IMR-90 (cell line): ENCODE results near the gene IRF4. TPM values are rescaled to one million over a fixed set of nuclear protein-coding genes. Genes with fewer than 3 reads are reported as not detected.

Experiments used
- ATAC-seq: fragments of 200-7000 bp; cut with Tn5 transposase; 2 replicates; pipeline ENCODE4 v1.9.1; 2020; ENCODE audit warnings: low read depth, mild to moderate bottlenecking, moderate library complexity
- BruUV-seq: library from RNA; stranded (reverse); fragments of 400-500 nt; replicated peaks from 2 replicates; lab custom pipeline; 2021; lab: Mats Ljungman, UMichigan
- CTCF ChIA-PET: fragments of 300-600 bp; formaldehyde crosslinking; extraction: SDS; loops from one replicate; lab custom pipeline; 2021; ENCODE audit warnings: antibody characterized with exemption; lab: Yijun Ruan, JAX
- POLR2A ChIA-PET: fragments of 300-600 bp; sonication (Branson Sonifier 250); formaldehyde crosslinking; loops from one replicate; lab custom pipeline; 2022; ENCODE audit warnings: antibody characterized with exemption; ENCODE audit not compliant: unreplicated experiment; lab: Charles Lee
- DNase-seq: peaks from one replicate; pipeline ENCODE4 v3.0.0; 2013
- H2AFZ ChIP-seq: replicated peaks from 2 replicates; pipeline ENCODE3; 2013; ENCODE audit warnings: low read length, mild to moderate bottlenecking; ENCODE audit not compliant: poor library complexity
- H2AK5ac ChIP-seq: 2 replicates; pipeline ENCODE4 v1.6.1; 2013; ENCODE audit warnings: low read depth, low read length, inconsistent platforms
- H2AK9ac ChIP-seq: replicated peaks from 2 replicates; pipeline ENCODE3; 2013; ENCODE audit warnings: mild to moderate bottlenecking, low read depth, low read length, moderate library complexity; ENCODE audit not compliant: poor library complexity
- H2BK120ac ChIP-seq: 2 replicates; pipeline ENCODE4 v1.6.1; 2013; ENCODE audit warnings: low read depth, low read length, inconsistent platforms
- H2BK15ac ChIP-seq: 3 replicates; pipeline ENCODE4 v1.6.1; 2013; ENCODE audit warnings: low read depth, low read length, inconsistent platforms
- H2BK20ac ChIP-seq: 2 replicates; pipeline ENCODE4 v1.6.1; 2013; ENCODE audit warnings: low read depth, mild to moderate bottlenecking, inconsistent platforms, low read length, moderate library complexity
- H2BK5ac ChIP-seq: 2 replicates; pipeline ENCODE4 v1.6.1; 2013; ENCODE audit warnings: mild to moderate bottlenecking, low read depth, low read length, inconsistent platforms; ENCODE audit not compliant: poor library complexity, severe bottlenecking
- H3K14ac ChIP-seq: replicated peaks from 2 replicates; pipeline ENCODE4 v1.6.1; 2013; ENCODE audit warnings: low read depth, low read length, inconsistent platforms
- H3K18ac ChIP-seq: 2 replicates; pipeline ENCODE4 v1.6.1; 2013; ENCODE audit warnings: low read depth, low read length, control low read depth
- H3K23ac ChIP-seq: 2 replicates; pipeline ENCODE4 v1.6.1; 2013; ENCODE audit warnings: low read depth, low read length, inconsistent platforms
- H3K27ac ChIP-seq: 2 replicates; pipeline ENCODE4 v1.5.1; 2013; ENCODE audit warnings: mild to moderate bottlenecking, control low read depth, low read length; ENCODE audit not compliant: insufficient read depth
- H3K27me3 ChIP-seq: 2 replicates; pipeline ENCODE4 v1.6.1; 2013; ENCODE audit warnings: low read length; ENCODE audit not compliant: control insufficient read depth, insufficient read depth
- H3K36me3 ChIP-seq: 2 replicates; pipeline ENCODE4 v1.6.1; 2013; ENCODE audit warnings: low read length, mixed read lengths; ENCODE audit not compliant: control insufficient read depth, insufficient read depth
- H3K4ac ChIP-seq: 2 replicates; pipeline ENCODE4 v1.6.1; 2013; ENCODE audit warnings: low read depth, low read length, inconsistent platforms
- H3K4me1 ChIP-seq: 2 replicates; pipeline ENCODE4 v1.6.1; 2013; ENCODE audit warnings: low read length, mixed read lengths; ENCODE audit not compliant: control insufficient read depth, insufficient read depth
- H3K4me2 ChIP-seq: 2 replicates; pipeline ENCODE4 v1.6.1; 2013; ENCODE audit warnings: low read depth, mild to moderate bottlenecking, control low read depth, low read length, moderate library complexity
- H3K4me3 ChIP-seq: 2 replicates; pipeline ENCODE4 v1.5.1; 2013; ENCODE audit warnings: low read depth, mild to moderate bottlenecking, control low read depth, low read length, moderate library complexity; ENCODE audit not compliant: insufficient read depth
- H3K56ac ChIP-seq: 2 replicates; pipeline ENCODE4 v1.6.1; 2013; ENCODE audit warnings: low read length, inconsistent platforms; ENCODE audit not compliant: insufficient read depth; ENCODE audit errors: extremely low read depth
- H3K79me1 ChIP-seq, 2 experiments: 2 replicates each; pipeline ENCODE4 v1.6.1; 2013; ENCODE audit warnings: low read length in 2 of 2, inconsistent platforms in 1 of 2, low read depth in 1 of 2
- H3K9ac ChIP-seq: 2 replicates; pipeline ENCODE4 v1.6.1; 2013; ENCODE audit warnings: low read depth, low read length, control low read depth
- H3K9me1 ChIP-seq: 2 replicates; pipeline ENCODE4 v1.6.1; 2013; ENCODE audit warnings: low read length, inconsistent platforms; ENCODE audit not compliant: insufficient read depth
- H3K9me3 ChIP-seq: 2 replicates; pipeline ENCODE4 v1.6.1; 2013; ENCODE audit warnings: low read length; ENCODE audit not compliant: control insufficient read depth, insufficient read depth
- H4K20me1 ChIP-seq: 2 replicates; pipeline ENCODE4 v1.6.1; 2013; ENCODE audit warnings: low read length, inconsistent platforms; ENCODE audit not compliant: insufficient read depth
- H4K5ac ChIP-seq: 2 replicates; pipeline ENCODE4 v1.6.1; 2013; ENCODE audit warnings: mild to moderate bottlenecking, low read depth, low read length, control low read depth
- H4K8ac ChIP-seq, 2 experiments: 2 replicates each; pipeline ENCODE4 v1.6.1; 2013; ENCODE audit warnings: low read depth in 2 of 2, low read length in 2 of 2, control low read depth in 1 of 2, inconsistent platforms in 1 of 2
- H4K91ac ChIP-seq: 2 replicates; pipeline ENCODE4 v1.6.1; 2013; ENCODE audit warnings: low read depth, low read length, inconsistent platforms; ENCODE audit not compliant: insufficient read depth
- BHLHE40 ChIP-seq: fragments of 150-350 bp; IDR thresholded peaks from 2 replicates; pipeline ENCODE4 v1.6.1; 2016; ENCODE audit warnings: mild to moderate bottlenecking, low read depth, low read length
- CEBPB ChIP-seq: IDR thresholded peaks from 2 replicates; pipeline ENCODE4 v1.6.1; 2012; ENCODE audit warnings: low read depth, low read length, improper control_type of control experiment
- CHD1 ChIP-seq: IDR thresholded peaks from 2 replicates; pipeline ENCODE4 v1.6.1; 2012; ENCODE audit warnings: low read depth, low read length, improper control_type of control experiment
- FOS ChIP-seq: fragments of 150-350 bp; IDR thresholded peaks from 2 replicates; pipeline ENCODE4 v1.6.1; 2016; ENCODE audit warnings: low read depth, low read length
- MAFK ChIP-seq: IDR thresholded peaks from 2 replicates; pipeline ENCODE4 v1.6.1; 2012; ENCODE audit warnings: low read depth, low read length, improper control_type of control experiment
- MAZ ChIP-seq: IDR thresholded peaks from 2 replicates; pipeline ENCODE4 v1.6.1; 2012; ENCODE audit warnings: low read depth, mild to moderate bottlenecking, low read length, improper control_type of control experiment, moderate library complexity, borderline replicate concordance
- MXI1 ChIP-seq: IDR thresholded peaks from 2 replicates; pipeline ENCODE4 v1.6.1; 2012; ENCODE audit warnings: low read depth, mild to moderate bottlenecking, low read length, moderate library complexity, borderline replicate concordance
- NFE2L2 ChIP-seq: fragments of 150-350 bp; IDR thresholded peaks from 2 replicates; pipeline ENCODE4 v1.6.1; 2016; ENCODE audit warnings: low read depth, mild to moderate bottlenecking, low read length
- POLR2A ChIP-seq: IDR thresholded peaks from 2 replicates; pipeline ENCODE4 v1.6.1; 2012; ENCODE audit warnings: mild to moderate bottlenecking, low read depth, low read length
- RAD21 ChIP-seq: IDR thresholded peaks from 2 replicates; pipeline ENCODE4 v1.6.1; 2012; ENCODE audit warnings: low read length, improper control_type of control experiment
- RCOR1 ChIP-seq: IDR thresholded peaks from 2 replicates; pipeline ENCODE4 v1.6.1; 2012; ENCODE audit warnings: mild to moderate bottlenecking, low read length, improper control_type of control experiment; ENCODE audit not compliant: insufficient replicate concordance
- RFX5 ChIP-seq: IDR thresholded peaks from 2 replicates; pipeline ENCODE4 v1.8.0; 2012; ENCODE audit warnings: low read depth, mild to moderate bottlenecking, low read length, moderate library complexity
- SMC3 ChIP-seq: fragments of 150-350 bp; IDR thresholded peaks from 2 replicates; pipeline ENCODE4 v1.6.1; 2016; ENCODE audit warnings: low read depth, mild to moderate bottlenecking, antibody characterized with exemption, low read length, moderate library complexity
- WGBS, 2 experiments: methylation state at CpG; one replicate each; pipeline versions ENCODE4 v1.1.5 to v1.1.7; 2013; ENCODE audit warnings: missing lambda C conversion rate in 2 of 2; ENCODE audit not compliant: insufficient read length in 1 of 2; ENCODE audit errors: extremely low coverage in 2 of 2; 5-methylcytosine and 5-hydroxymethylcytosine counted together
- dilution Hi-C: fragments of 300-500 bp; cut with HindIII; formaldehyde crosslinking; loops from one replicate; pipeline ENCODE4 v1.14.3; 2018; ENCODE audit warnings: low sequenced_read_pairs; ENCODE audit not compliant: unreplicated experiment
- in situ Hi-C: fragments of 300-500 bp; cut with MboI; formaldehyde crosslinking; loops from 3 replicates; pipeline ENCODE4 v1.14.3; 2019; ENCODE audit warnings: low sequenced_read_pairs, inconsistent platforms, mixed read lengths
- intact Hi-C: fragments of 100-400 bp; cut with micrococcal nuclease; formaldehyde crosslinking; loops from 2 replicates; pipeline ENCODE4 v1.10.0; 2022
- polyA plus RNA-seq, 3 experiments: library from polyadenylated mRNA; depleted of rRNA; stranded (reverse); fragments of >200 nt; gene quantifications; 2 replicates each; pipeline ENCODE4 v1.2.3, GENCODE V29; 2012; ENCODE audit warnings: low replicate concordance in 1 of 3
- total RNA-seq: library from RNA; depleted of rRNA; stranded (reverse); fragments of >200 nt; gene quantifications from 2 replicates; pipeline ENCODE4 v1.2.3, GENCODE V29; 2012
- TF ChIP-seq, protein P1 (sequence below): conservative IDR thresholded peaks from 2 replicates; pipeline ENCODE4 v1.5.1; 2012; ENCODE audit warnings: mild to moderate bottlenecking, low read depth, low read length, improper control_type of control experiment
- TF ChIP-seq, protein P2 (sequence below): fragments of 150-350 bp; IDR thresholded peaks from 2 replicates; pipeline ENCODE4 v1.6.1; 2016; ENCODE audit warnings: low read depth, mild to moderate bottlenecking, low read length, moderate library complexity, borderline replicate concordance
- TF ChIP-seq, protein P3 (sequence below): fragments of 150-350 bp; IDR thresholded peaks from 2 replicates; pipeline ENCODE4 v1.6.1; 2017; ENCODE audit warnings: mild to moderate bottlenecking, antibody characterized with exemption, low read length, low read depth

Gene IRF4
- total and polyA plus RNA-seq, 2 of the 4 experiments (the other 2 are of a cell fraction), result not detected

DNA sequence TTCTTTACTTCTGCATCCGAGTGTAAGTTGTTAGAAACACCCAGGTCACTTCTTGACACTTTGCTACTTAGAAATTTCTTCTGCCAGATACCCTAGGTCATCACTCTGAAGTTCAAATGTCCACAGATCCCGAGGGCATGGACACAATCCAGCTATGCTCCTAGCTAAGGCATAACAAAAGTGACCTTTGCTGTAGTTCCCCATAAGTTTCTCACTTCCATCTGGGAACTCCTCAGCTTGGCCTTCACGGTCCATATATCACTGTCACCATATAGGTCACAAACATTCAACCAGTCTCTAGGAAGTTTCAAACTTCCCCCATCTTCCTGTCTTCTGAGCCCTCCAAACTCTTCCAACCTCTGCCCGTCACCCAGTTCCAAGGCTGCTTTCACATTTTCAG lies 65.3 kb downstream of the IRF4 start:
- H4K5ac ChIP-seq, result no peak overlapping the region
- POLR2A ChIA-PET, result no interaction called here

More for the DNA sequence above, 65.3 kb downstream of the IRF4 start:
- H3K4me1 ChIP-seq, result no peaks in the 10 kb centered on the region
- dilution Hi-C loops, result no loop called here
- no peak overlapping the region for H3K56ac ChIP-seq
- BruUV-seq, result no TSS peak
- no peak overlapping the region for H2BK20ac ChIP-seq
- TF ChIP-seq, protein P1, sequence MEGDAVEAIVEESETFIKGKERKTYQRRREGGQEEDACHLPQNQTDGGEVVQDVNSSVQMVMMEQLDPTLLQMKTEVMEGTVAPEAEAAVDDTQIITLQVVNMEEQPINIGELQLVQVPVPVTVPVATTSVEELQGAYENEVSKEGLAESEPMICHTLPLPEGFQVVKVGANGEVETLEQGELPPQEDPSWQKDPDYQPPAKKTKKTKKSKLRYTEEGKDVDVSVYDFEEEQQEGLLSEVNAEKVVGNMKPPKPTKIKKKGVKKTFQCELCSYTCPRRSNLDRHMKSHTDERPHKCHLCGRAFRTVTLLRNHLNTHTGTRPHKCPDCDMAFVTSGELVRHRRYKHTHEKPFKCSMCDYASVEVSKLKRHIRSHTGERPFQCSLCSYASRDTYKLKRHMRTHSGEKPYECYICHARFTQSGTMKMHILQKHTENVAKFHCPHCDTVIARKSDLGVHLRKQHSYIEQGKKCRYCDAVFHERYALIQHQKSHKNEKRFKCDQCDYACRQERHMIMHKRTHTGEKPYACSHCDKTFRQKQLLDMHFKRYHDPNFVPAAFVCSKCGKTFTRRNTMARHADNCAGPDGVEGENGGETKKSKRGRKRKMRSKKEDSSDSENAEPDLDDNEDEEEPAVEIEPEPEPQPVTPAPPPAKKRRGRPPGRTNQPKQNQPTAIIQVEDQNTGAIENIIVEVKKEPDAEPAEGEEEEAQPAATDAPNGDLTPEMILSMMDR, result no peak
- TF ChIP-seq CEBPB (no peak), RFX5 (no peak), MAZ (no peak), SMC3 (no peak), NFE2L2 (no peak), MAFK (no peak), MXI1 (no peak), FOS (no peak), RAD21 (no peak), CHD1 (no peak), POLR2A (no peak), RCOR1 (no peak), BHLHE40 (no peak)
- TF ChIP-seq, protein P2, sequence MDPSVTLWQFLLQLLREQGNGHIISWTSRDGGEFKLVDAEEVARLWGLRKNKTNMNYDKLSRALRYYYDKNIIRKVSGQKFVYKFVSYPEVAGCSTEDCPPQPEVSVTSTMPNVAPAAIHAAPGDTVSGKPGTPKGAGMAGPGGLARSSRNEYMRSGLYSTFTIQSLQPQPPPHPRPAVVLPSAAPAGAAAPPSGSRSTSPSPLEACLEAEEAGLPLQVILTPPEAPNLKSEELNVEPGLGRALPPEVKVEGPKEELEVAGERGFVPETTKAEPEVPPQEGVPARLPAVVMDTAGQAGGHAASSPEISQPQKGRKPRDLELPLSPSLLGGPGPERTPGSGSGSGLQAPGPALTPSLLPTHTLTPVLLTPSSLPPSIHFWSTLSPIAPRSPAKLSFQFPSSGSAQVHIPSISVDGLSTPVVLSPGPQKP, result no peak
- TF ChIP-seq, protein P3, sequence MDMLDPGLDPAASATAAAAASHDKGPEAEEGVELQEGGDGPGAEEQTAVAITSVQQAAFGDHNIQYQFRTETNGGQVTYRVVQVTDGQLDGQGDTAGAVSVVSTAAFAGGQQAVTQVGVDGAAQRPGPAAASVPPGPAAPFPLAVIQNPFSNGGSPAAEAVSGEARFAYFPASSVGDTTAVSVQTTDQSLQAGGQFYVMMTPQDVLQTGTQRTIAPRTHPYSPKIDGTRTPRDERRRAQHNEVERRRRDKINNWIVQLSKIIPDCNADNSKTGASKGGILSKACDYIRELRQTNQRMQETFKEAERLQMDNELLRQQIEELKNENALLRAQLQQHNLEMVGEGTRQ, result no peak
- H3K4ac ChIP-seq, result no peak overlapping the region
- no peak overlapping the region for H2AFZ ChIP-seq
- H2AK5ac ChIP-seq, result no peak overlapping the region
- peaks cover 2% of the 10 kb centered on the region; the same call in 1 of the 2 replicates for H3K9me3 ChIP-seq
- no peak overlapping the region for H3K18ac ChIP-seq
- no peak overlapping the region for H2BK5ac ChIP-seq
- H3K36me3 ChIP-seq, result no peaks in the 10 kb centered on the region
- no peak overlapping the region for H4K91ac ChIP-seq
- peaks cover 8% of the 10 kb centered on the region for H3K27me3 ChIP-seq
- H3K23ac ChIP-seq, result no peak overlapping the region
- H2BK15ac ChIP-seq, result no peak overlapping the region
- no peak overlapping the region for H3K27ac ChIP-seq
- 48% methylated on average over 2 of the region's 4 CpGs; no CpG with 5 or more reads in 1 of the 2 experiments for WGBS, 2 experiments
- no peaks in the 10 kb centered on the region for H4K20me1 ChIP-seq
- in situ Hi-C loops, result no loop called here
- DNase-seq, result no peak
- no peak overlapping the region for H2BK120ac ChIP-seq
- ATAC-seq, result no peak
- H2AK9ac ChIP-seq, result no peak overlapping the region
- no peak overlapping the region for H3K4me2 ChIP-seq
- H3K14ac ChIP-seq, result no peak overlapping the region
- no peak overlapping the region for H3K9ac ChIP-seq
- H4K8ac ChIP-seq, result no peak overlapping the region
- CTCF ChIA-PET, result no interaction called here
- no peak overlapping the region for H3K4me3 ChIP-seq
- H3K79me1 ChIP-seq, result no peaks in the 10 kb centered on the region
- H3K9me1 ChIP-seq, result no peaks in the 10 kb centered on the region
- intact Hi-C loops, result no loop called here
